Measurements from ENCODE around the gene AQP1. TPM values are rescaled to one million over a fixed set of nuclear protein-coding genes. Genes with fewer than 3 reads are reported as not detected.

The AQP1 gene
- total and polyA plus RNA-seq, 2 of the 8 experiments (the other 6 are each of a cell fraction or from before 2014, with no cell fraction given) = 0.18 to 0.19 TPM

DNA sequence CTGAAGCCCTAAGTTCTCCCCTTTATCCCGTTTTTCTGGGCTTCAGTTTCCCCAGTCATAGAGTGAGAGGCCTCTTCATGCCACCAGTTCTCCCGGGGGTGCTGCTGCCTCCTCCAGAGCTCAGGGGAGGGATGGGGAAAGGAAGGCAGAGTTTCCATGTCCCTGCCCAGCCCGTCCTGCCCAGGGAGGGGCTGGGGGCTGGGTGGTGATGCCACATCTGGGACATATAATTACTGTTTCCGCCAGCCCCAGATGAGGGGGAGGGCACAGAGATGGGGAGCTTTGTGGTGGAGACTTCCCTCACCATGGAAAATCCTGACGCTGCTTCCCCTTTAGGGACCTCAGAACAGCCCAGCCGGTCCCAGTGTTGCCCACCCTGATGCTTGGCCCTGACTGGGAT is 4.1 kb downstream of the AQP1 start:
- Histone ChIP-seq H3K14ac (ENCODE audit: insufficient read length) (no peak overlapping the region), H2BK120ac (replicated peaks; ENCODE audit: low read depth, low read length) (no peak overlapping the region), H3K4me3 (ENCODE audit: extremely low read depth in 1 of 4, insufficient read depth in 2 of 4, low read depth in 3 of 4, low read length in 4 of 4) (no peak overlapping the region), H3K23ac (ENCODE audit: insufficient read length) (no peak overlapping the region), H2BK5ac (ENCODE audit: low read depth, low read length) (no peak overlapping the region), H4K8ac (ENCODE audit: extremely low read depth, insufficient read depth, low read length) (no peak overlapping the region), H4K91ac (replicated peaks; ENCODE audit: insufficient read length, low read length) (no peak overlapping the region), H3K27ac (ENCODE audit: low read depth, low read length) (no peak overlapping the region), H3K27me3 (replicated peaks in 1 of 4; ENCODE audit: control insufficient read depth in 3 of 4, extremely low read depth in 1 of 4, insufficient read depth in 3 of 4, low read length in 3 of 4) (no peaks in the 10 kb centered on the region), H3K79me1 (ENCODE audit: low read depth, low read length) (no peaks in the 10 kb centered on the region), H2BK20ac (ENCODE audit: low read length) (no peak overlapping the region), H4K20me1 (replicated peaks in 1 of 2; ENCODE audit: control insufficient read depth in 1 of 2, insufficient read depth in 2 of 2, low read length in 2 of 2) (peaks cover 0 to 2% of the 10 kb centered on the region in 2 experiments), H4K5ac (ENCODE audit: insufficient read length, low read depth, low read length) (no peak overlapping the region), H3K79me2 (ENCODE audit: control insufficient read depth in 1 of 2, insufficient read depth in 2 of 2, low read length in 2 of 2) (no peaks in the 10 kb centered on the region), H3K56ac (replicated peaks; ENCODE audit: insufficient read length, low read depth, low read length) (no peak overlapping the region), H3K18ac (ENCODE audit: extremely low read depth, low read length) (no peak overlapping the region), H2AFZ (ENCODE audit: low read length) (no peak overlapping the region), H2BK15ac (ENCODE audit: low read length) (no peak overlapping the region), H3K9me3 (ENCODE audit: insufficient read depth in 2 of 2, low read depth in 1 of 2, low read length in 1 of 2) (no peaks in the 10 kb centered on the region), H3K36me3 (ENCODE audit: control insufficient read depth in 2 of 4, insufficient read depth in 4 of 4, low read length in 3 of 4) (no peaks in the 10 kb centered on the region), H2BK12ac (ENCODE audit: low read depth, low read length) (no peak overlapping the region), H3K4me1 (replicated peaks in 1 of 4; ENCODE audit: control insufficient read depth in 3 of 4, insufficient read depth in 4 of 4, low read length in 3 of 4) (peaks cover 0 to 13% (median 4%) of the 10 kb centered on the region in 4 experiments; a peak in 4 of 7 replicates), H3K4ac (replicated peaks; ENCODE audit: insufficient read length, low read depth, low read length) (no peak overlapping the region), H2AK5ac (ENCODE audit: low read depth, low read length) (no peak overlapping the region), H3K4me2 (ENCODE audit: insufficient read depth in 1 of 2, low read depth in 2 of 2, low read length in 2 of 2) (no peak overlapping the region), H3K9ac (replicated peaks in 1 of 4; ENCODE audit: extremely low read depth in 1 of 4, low read depth in 3 of 4, low read length in 3 of 4) (no peak overlapping the region), H3K23me2 (ENCODE audit: low read depth, low read length) (no peaks in the 10 kb centered on the region; the same call in 1 of the 2 replicates)
- FAIRE-seq (no peak), DNase-seq (ENCODE audit: low read depth in 1 of 2, low spot score in 2 of 2) (no peak)
- ChIA-PET POLR2A (ENCODE audit: partially characterized antibody) (no interaction called here), CTCF (ENCODE audit: partially characterized antibody) (interaction anchor here (0.8 to 7.4 kb wide), 3 partner anchors 16 to 114 kb away, joined by 3 to 55 read pairs (median 4); no protein-coding TSS in a partner anchor)
- WGBS, 2 experiments (ENCODE audit: extremely low coverage in 1 of 2, insufficient coverage in 1 of 2, insufficient read length in 1 of 2, insufficient replicate concordance in 2 of 2, low coverage in 1 of 2, low lambda C conversion rate in 2 of 2, missing lambda C conversion rate in 1 of 2) = 81% methylated on average over 5 of the region's 6 CpGs; no CpG with 5 or more reads in 1 of the 2 experiments
- TF ChIP-seq HDAC6 (IDR thresholded peaks at IDR 0.05; ENCODE audit: low read depth, low read length) (no peak), ZNF274 (IDR thresholded peaks at IDR 0.05; ENCODE audit: borderline replicate concordance, extremely low read depth, low read length) (no peak), KDM4A (IDR thresholded peaks at IDR 0.05; ENCODE audit: low read depth, low read length, severe bottlenecking) (no peak), JUN (IDR thresholded peaks at IDR 0.05; ENCODE audit: low read depth, low read length) (no peak), TEAD4 (IDR thresholded peaks at IDR 0.05; ENCODE audit: low read depth, low read length) (no peak), POLR2A (IDR thresholded peaks at IDR 0.05; ENCODE audit: control extremely low read depth in 1 of 2, low read depth in 2 of 2, low read length in 2 of 2) (no peak), PHF8 (conservative IDR thresholded peaks at IDR 0.05; ENCODE audit: low read depth, low read length) (no peak), CBX5 (IDR thresholded peaks at IDR 0.05; ENCODE audit: low read depth, low read length) (no peak), CHD2 (IDR thresholded peaks at IDR 0.05; ENCODE audit: low read length) (no peak), MAFK (IDR thresholded peaks at IDR 0.05; ENCODE audit: low read depth, low read length) (no peak), SUZ12 (IDR thresholded peaks at IDR 0.05; ENCODE audit: low read length) (no peak), CTBP2 (IDR thresholded peaks at IDR 0.05; ENCODE audit: borderline replicate concordance, insufficient read depth, insufficient read length, low read length) (no peak), EZH2 (IDR thresholded peaks at IDR 0.05; ENCODE audit: low read depth, low read length, severe bottlenecking) (no peak)
- TF ChIP-seq, protein P1, sequence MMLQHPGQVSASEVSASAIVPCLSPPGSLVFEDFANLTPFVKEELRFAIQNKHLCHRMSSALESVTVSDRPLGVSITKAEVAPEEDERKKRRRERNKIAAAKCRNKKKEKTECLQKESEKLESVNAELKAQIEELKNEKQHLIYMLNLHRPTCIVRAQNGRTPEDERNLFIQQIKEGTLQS (IDR thresholded peaks at IDR 0.05; ENCODE audit: insufficient read depth, low read depth, low read length) = no peak
